DOHH2 (cell line): ENCODE data around the gene IFRD2.
A peak's percentile ranks its signal among the peaks of the same experiment; 100 is the strongest.

Experiments
- H3F3A ChIP-seq: fragments of 200-600 bp; sonication (generic), shearing (Covaris generic); 2 replicates; pipeline ENCODE4 v1.6.0; 2016; ENCODE audit warnings: antibody characterized with exemption, mild to moderate bottlenecking; ENCODE audit not compliant: control insufficient read depth, insufficient read depth
- H3K27ac ChIP-seq: fragments of 200-600 bp; sonication (generic); 2 replicates; pipeline ENCODE4 v1.5.1; 2014; ENCODE audit warnings: low read depth, mild to moderate bottlenecking, low read length, moderate library complexity
- H3K27me3 ChIP-seq: fragments of 200-600 bp; sonication (generic); 2 replicates; pipeline ENCODE4 v1.6.1; 2014; ENCODE audit warnings: mild to moderate bottlenecking, low read length, mixed read lengths; ENCODE audit not compliant: control insufficient read depth
- H3K36me3 ChIP-seq: fragments of 200-600 bp; sonication (generic); 2 replicates; pipeline ENCODE4 v1.6.1; 2014; ENCODE audit warnings: mild to moderate bottlenecking, low read length, moderate library complexity, mixed read lengths; ENCODE audit not compliant: control insufficient read depth
- H3K4me1 ChIP-seq: fragments of 200-600 bp; sonication (generic); 2 replicates; pipeline ENCODE4 v1.6.1; 2014; ENCODE audit warnings: mild to moderate bottlenecking, low read length, mixed read lengths; ENCODE audit not compliant: control insufficient read depth
- H3K4me2 ChIP-seq: fragments of 200-600 bp; sonication (generic); 2 replicates; pipeline ENCODE4 v1.6.0; 2014; ENCODE audit warnings: mild to moderate bottlenecking, low read length, moderate library complexity
- H3K4me3 ChIP-seq: fragments of 200-600 bp; sonication (generic); 2 replicates; pipeline ENCODE4 v1.5.1; 2014; ENCODE audit warnings: mild to moderate bottlenecking, low read length, mixed read lengths
- H3K79me2 ChIP-seq: fragments of 200-600 bp; sonication (generic); 2 replicates; pipeline ENCODE4 v1.6.1; 2014; ENCODE audit warnings: mild to moderate bottlenecking, low read length, mixed read lengths; ENCODE audit not compliant: control insufficient read depth
- H3K9me2 ChIP-seq: fragments of 200-600 bp; sonication (generic); replicated peaks from 2 replicates; pipeline ENCODE4 v1.6.1; 2014; ENCODE audit warnings: mild to moderate bottlenecking, low read length, mixed read lengths; ENCODE audit not compliant: control insufficient read depth
- H3K9me3 ChIP-seq: fragments of 200-600 bp; sonication (generic); 2 replicates; pipeline ENCODE4 v1.6.1; 2014; ENCODE audit warnings: antibody characterized with exemption, low read length, mixed read lengths; ENCODE audit not compliant: control insufficient read depth, insufficient read depth
- H4K20me1 ChIP-seq: fragments of 200-600 bp; sonication (generic); 2 replicates; pipeline ENCODE4 v1.6.0; 2014; ENCODE audit warnings: low read depth, mild to moderate bottlenecking, antibody characterized with exemption, low read length, moderate library complexity; ENCODE audit not compliant: control insufficient read depth, insufficient read depth
- CTCF ChIP-seq: fragments of 200-600 bp; sonication (generic); IDR thresholded peaks from one replicate; pipeline ENCODE4 v1.5.1; 2014; ENCODE audit warnings: antibody characterized with exemption, mild to moderate bottlenecking, low read depth, low read length; ENCODE audit not compliant: poor library complexity, severe bottlenecking
- EZH2phosphoT487 ChIP-seq: fragments of 200-600 bp; sonication (generic); IDR thresholded peaks from 2 replicates; pipeline ENCODE4 v1.6.1; 2017; ENCODE audit warnings: borderline replicate concordance, mild to moderate bottlenecking, antibody characterized with exemption, low read length, moderate library complexity, mixed read lengths

The IFRD2 gene

DNA sequence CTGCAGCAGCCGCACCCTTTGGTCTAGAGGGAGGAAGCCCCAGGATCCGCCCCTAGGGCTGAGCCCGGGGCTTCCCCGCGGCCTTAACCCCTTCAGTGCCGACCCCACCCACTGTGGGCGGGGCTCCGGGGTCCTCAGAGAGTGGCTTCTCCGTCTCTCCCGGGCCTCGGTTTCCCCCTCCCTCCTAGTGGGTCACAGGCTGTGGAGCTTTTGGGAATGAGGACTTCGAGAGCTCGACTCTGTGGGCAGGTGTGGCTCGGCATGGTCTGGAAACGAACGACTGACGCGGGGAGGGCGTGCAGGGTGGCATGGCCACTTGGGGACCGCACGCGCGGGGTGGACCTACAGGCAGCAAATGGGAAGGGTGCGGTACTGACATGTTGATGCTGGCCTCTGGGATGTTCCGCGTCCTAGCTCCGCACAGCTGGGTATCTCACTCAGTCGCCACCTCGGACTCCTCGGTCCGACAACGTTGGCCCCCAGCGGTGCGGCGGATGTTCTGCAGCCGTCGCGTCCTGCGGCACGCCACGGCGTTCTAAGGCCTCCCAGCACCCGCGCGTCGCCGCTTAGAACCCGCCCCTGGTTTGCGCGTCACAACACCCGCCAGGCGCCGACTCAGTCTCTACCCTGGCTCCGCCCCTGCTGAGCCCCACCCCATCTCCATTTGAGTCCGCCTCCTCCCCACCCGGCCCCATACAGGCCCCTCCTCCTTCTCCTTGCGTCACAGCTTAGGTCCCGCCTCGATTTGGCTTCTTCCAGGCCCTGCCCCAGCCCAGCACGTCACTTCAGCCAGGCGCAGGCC lies 6.8 kb upstream of the IFRD2 start, which contains the start of the genes HYAL3 and NAA80:
Gene HYAL3, minus strand, starts transcription at position 570 of the 802 bp plus-strand sequence. CDS start 3,803 bp downstream, outside the sequence.
Gene NAA80, minus strand, starts transcription at position 570 of the 802 bp plus-strand sequence. CDS start 1,942 bp downstream, outside the sequence.
- no peaks in the 10 kb centered on the region for H3K27me3 ChIP-seq
- H3K79me2 ChIP-seq = 0 out of 2 replicates have a peak, but pooled peaks cover 3% of the 10 kb centered on the region
- H3K4me2 ChIP-seq = peak within 1 kb of the TSS; percentile 98
- peaks cover 4% of the 10 kb centered on the region; the same call in 1 of the 2 replicates for H3F3A ChIP-seq
- H3K27ac ChIP-seq = peak within 1 kb of the TSS; percentile 66
- no peaks in the 10 kb centered on the region for H4K20me1 ChIP-seq
- TF ChIP-seq EZH2phosphoT487 = no peak
- peak; percentile 74 for TF ChIP-seq CTCF
- H3K4me3 ChIP-seq = peak within 1 kb of the TSS; percentile 98
- H3K9me3 ChIP-seq = no peaks in the 10 kb centered on the region
- no peaks in the 10 kb centered on the region for H3K9me2 ChIP-seq
- H3K36me3 ChIP-seq = no peaks in the 10 kb centered on the region
- peaks cover 17% of the 10 kb centered on the region for H3K4me1 ChIP-seq

DNA sequence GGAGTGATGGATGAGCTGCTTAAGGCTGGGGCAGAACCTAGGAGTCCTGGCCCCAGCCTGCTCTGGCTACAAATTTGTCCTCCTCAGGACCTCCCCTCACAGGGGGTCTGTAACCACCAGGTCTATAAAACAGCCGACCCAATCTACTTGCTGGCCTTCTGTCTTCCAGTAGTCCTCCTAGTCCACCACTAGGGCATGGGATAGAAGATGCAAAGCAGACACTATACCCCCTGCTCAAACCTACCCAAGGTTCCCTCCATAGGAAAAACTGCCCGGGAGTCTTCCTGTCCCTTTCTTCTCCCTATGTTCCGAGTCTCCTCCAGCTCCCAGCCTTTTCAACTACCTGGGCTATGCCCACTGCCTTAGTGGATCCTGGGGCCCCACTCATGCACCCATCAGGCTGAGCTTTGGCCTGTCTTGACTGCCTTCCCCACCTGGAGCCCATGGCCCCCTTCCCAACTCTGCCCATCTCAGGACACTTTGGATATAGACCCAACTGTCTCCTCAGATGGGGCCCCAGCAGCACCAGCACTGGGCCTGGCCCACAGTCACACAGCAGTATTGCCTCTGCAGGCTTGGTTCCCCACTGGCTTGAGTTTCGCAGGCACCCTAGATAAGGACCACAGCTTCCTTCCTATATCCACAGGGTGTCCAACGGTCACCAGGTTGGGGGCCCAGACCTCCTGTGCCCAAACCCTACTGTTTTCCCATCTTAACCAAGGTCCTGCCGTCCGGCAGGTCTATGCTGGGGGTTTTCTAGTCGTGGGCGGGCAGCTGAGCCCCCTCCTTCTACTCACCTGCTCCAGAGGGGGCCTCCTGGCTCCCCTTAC lies 5.9 kb upstream of the IFRD2 start:
- TF ChIP-seq CTCF (no peak), EZH2phosphoT487 (no peak)
- Histone ChIP-seq H3K27me3 (no peaks in the 10 kb centered on the region), H3F3A (peaks cover 4% of the 10 kb centered on the region; the same call in 1 of the 2 replicates), H3K27ac (no peak overlapping the region), H3K9me3 (no peaks in the 10 kb centered on the region), H3K4me2 (peak overlapping the region; percentile 98), H3K9me2 (no peaks in the 10 kb centered on the region), H3K36me3 (no peaks in the 10 kb centered on the region), H4K20me1 (no peaks in the 10 kb centered on the region), H3K4me1 (peaks cover 21% of the 10 kb centered on the region), H3K4me3 (peak overlapping the region; percentile 98), H3K79me2 (0 out of 2 replicates have a peak, but pooled peaks cover 3% of the 10 kb centered on the region)

DNA sequence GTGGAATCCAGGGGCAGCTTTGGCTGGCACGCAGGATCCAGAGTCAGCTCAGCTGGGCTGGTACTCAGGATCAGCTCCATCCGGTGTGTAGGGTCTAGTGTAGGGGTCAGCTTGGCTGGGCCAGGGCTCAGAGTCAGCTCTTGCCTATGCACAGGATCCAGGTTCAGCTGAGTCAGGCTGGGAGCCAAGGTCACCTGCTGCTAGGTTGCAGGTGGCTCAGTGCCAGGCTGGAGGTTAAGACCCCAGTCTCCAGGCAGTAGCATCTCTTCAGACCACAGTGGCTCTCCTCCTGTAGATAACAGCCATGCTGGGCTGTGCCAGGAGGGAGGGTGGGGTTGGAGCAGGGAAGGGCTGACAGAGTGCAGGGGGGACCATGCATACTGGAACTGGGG lies 5.2 kb upstream of the IFRD2 start:
- H3K27me3 ChIP-seq = no peaks in the 10 kb centered on the region
- H3K79me2 ChIP-seq = 0 out of 2 replicates have a peak, but pooled peaks cover 3% of the 10 kb centered on the region
- H3K9me2 ChIP-seq = no peaks in the 10 kb centered on the region
- peaks cover 4% of the 10 kb centered on the region; the same call in 1 of the 2 replicates for H3F3A ChIP-seq
- no peak overlapping the region for H3K27ac ChIP-seq
- no peak overlapping the region for H3K4me3 ChIP-seq
- no peaks in the 10 kb centered on the region for H3K36me3 ChIP-seq
- H3K4me1 ChIP-seq = peaks cover 27% of the 10 kb centered on the region
- no peaks in the 10 kb centered on the region for H4K20me1 ChIP-seq
- H3K9me3 ChIP-seq = no peaks in the 10 kb centered on the region
- no peak for TF ChIP-seq CTCF
- no peak for TF ChIP-seq EZH2phosphoT487
- no peak overlapping the region for H3K4me2 ChIP-seq
